T-helper 17 cell (primary cell): Measurements from ENCODE around the gene PSME2. TPM values are rescaled to one million over a fixed set of nuclear protein-coding genes. Genes with fewer than 3 reads are reported as not detected.

ENCODE experiments used
- ATAC-seq: fragments of 150-1000 bp; cut with Tn5 transposase; 2 replicates; pipeline ENCODE4 v1.10.0; 2021; ENCODE audit warnings: mild to moderate bottlenecking, moderate library complexity
- DNase-seq, 3 donors: peaks; one replicate each; pipeline versions ENCODE4 v3.0.0 to v3.0.0-alpha.2; 2020 to 2021
- H3K9me3 ChIP-seq: one replicate; pipeline ENCODE4 v1.7.0; 2013; ENCODE audit warnings: low read length, mild to moderate bottlenecking; ENCODE audit not compliant: control insufficient read depth, poor library complexity, severe bottlenecking
- H3K27ac Mint-ChIP-seq: one replicate; pipeline ENCODE4 v1.8.0; 2022; ENCODE audit warnings: mild to moderate bottlenecking, moderate library complexity, mixed read lengths
- H3K27me3 Mint-ChIP-seq: one replicate; pipeline ENCODE4 v1.8.0; 2022; ENCODE audit warnings: mixed read lengths
- H3K36me3 Mint-ChIP-seq: one replicate; pipeline ENCODE4 v1.8.0; 2022; ENCODE audit warnings: low read depth, mixed read lengths
- H3K4me1 Mint-ChIP-seq: one replicate; pipeline ENCODE4 v1.8.0; 2022; ENCODE audit warnings: mild to moderate bottlenecking, mixed read lengths
- H3K4me3 Mint-ChIP-seq: one replicate; pipeline ENCODE4 v1.8.0; 2022; ENCODE audit warnings: mild to moderate bottlenecking, moderate library complexity, mixed read lengths
- total RNA-seq, 4 donors: library from RNA in 2 of 4; stranded (reverse) in 2 of 4; gene quantifications; one replicate each; pipeline ENCODE4 v1.2.3 and lab custom pipeline; 2022 to 2026

PSME2 gene
- total RNA-seq, 2 donors from 2014 or later, result 134 to 141 TPM

DNA sequence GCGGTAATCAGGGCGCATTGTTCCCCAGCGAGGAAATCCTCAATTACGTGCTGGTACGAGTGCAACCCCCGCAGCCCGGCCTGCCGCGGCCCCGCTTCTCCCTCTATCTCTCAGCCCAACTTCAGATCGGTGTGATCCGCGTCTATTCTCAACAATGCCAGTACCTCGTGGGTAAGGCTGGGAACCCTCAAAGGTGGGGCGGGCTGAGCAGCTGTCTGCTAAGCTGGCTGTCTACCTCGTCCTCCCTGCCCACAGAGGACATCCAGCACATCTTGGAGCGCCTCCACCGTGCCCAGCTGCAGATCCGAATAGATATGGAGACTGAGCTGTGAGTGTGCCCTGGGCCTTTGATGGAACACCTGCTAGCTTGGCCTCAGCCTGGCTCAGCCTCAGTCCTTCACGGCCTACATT, 26.5 kb upstream of the PSME2 start:
- Mint-ChIP-seq H3K36me3 (peaks cover 6% of the 10 kb centered on the region), H3K4me3 (peak overlapping the region; percentile 79), H3K4me1 (peaks cover 20% of the 10 kb centered on the region), H3K27me3 (no peaks in the 10 kb centered on the region), H3K27ac (peak overlapping the region; percentile 65)
- ATAC-seq (no peak), DNase-seq (no peak)
- H3K9me3 ChIP-seq, result no peaks in the 10 kb centered on the region

- peak overlapping the region; percentile 89 for H3K4me3 Mint-ChIP-seq
- H3K36me3 Mint-ChIP-seq, result peaks cover 10% of the 10 kb centered on the region
- no peak for DNase-seq
- no peaks in the 10 kb centered on the region for H3K9me3 ChIP-seq
- H3K27ac Mint-ChIP-seq, result peak overlapping the region; percentile 90
- H3K4me1 Mint-ChIP-seq, result peaks cover 23% of the 10 kb centered on the region
- no peaks in the 10 kb centered on the region for H3K27me3 Mint-ChIP-seq
- no peak for ATAC-seq
Observed at GRCh38 chr14:24172261-24172860, 26.0 kb upstream of the PSME2 start.

GRCh38 chr14:24171422-24172260, 25.2 kb upstream of the PSME2 start, which contains the start of gene REC8:
TSS of gene REC8 (plus strand) at chr14:24172080. CDS start at chr14:24172553, 473 bp downstream.
- ATAC-seq, result peak; percentile 82
- H3K27me3 Mint-ChIP-seq, result no peaks in the 10 kb centered on the region
- H3K4me3 Mint-ChIP-seq, result peak within 1 kb of the TSS; percentile 89
- H3K36me3 Mint-ChIP-seq, result peaks cover 10% of the 10 kb centered on the region
- peak within 1 kb of the TSS; percentile 90 for H3K27ac Mint-ChIP-seq
- no peaks in the 10 kb centered on the region for H3K9me3 ChIP-seq
- DNase-seq, result peak; percentile 33 to 61 (median 48)
- H3K4me1 Mint-ChIP-seq, result peaks cover 25% of the 10 kb centered on the region

DNA sequence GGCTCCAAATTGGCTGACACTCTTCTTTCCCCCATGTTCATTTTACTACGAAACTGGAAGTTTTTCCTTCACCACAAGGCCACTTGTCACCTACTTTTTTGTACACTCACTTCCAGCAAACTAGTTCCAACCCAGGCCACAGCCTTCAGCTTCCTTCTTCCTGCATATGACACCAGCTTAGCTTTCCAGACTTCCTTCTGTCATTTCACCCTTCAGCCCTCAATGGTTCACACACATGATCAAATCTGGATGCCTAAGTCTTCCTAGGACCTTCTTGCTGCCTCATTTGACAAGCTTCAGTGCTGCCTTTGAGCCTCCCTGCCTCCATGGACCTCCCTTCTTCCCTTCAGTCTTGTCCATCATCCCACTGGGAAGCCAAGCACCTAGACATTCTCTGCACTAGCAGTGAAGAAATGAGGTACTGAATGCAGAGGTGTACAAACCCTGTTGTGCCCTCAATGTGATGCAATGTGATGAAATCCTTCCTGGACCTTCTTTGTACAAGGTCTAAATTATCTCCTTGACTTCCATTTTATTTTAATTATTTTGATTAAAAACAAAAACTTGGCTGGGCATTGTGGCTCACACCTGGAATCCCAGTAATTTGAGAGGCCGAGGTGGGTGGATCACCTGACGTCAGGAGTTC, 21.2 kb upstream of the PSME2 start:
- H3K9me3 ChIP-seq, result no peaks in the 10 kb centered on the region
- peaks cover 16% of the 10 kb centered on the region for H3K36me3 Mint-ChIP-seq
- no peak overlapping the region for H3K27ac Mint-ChIP-seq
- no peak overlapping the region for H3K4me3 Mint-ChIP-seq
- ATAC-seq (no peak), DNase-seq (no peak)
- no peaks in the 10 kb centered on the region for H3K27me3 Mint-ChIP-seq
- H3K4me1 Mint-ChIP-seq, result peaks cover 38% of the 10 kb centered on the region

DNA sequence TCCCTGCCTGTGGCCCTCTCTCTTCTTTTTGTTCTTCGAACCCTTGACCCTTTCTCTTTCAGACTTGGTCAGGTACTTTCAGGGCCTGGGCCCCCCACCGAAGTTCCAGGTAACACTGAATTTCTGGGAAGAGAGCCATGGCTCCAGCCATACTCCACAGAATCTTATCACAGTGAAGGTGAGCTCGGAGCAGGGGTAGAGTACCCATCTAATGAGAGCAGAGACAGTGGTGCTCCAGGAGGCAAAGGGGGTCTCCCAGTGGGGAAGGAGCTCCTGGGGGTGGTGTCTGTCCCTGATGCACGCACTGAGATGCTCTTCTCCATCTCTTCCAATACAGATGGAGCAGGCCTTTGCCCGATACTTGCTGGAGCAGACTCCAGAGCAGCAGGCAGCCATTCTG, 19.4 kb upstream of the PSME2 start:
- H3K4me1 Mint-ChIP-seq, result peaks cover 40% of the 10 kb centered on the region
- peaks cover 18% of the 10 kb centered on the region for H3K36me3 Mint-ChIP-seq
- ATAC-seq, result no peak
- no peak overlapping the region for H3K4me3 Mint-ChIP-seq
- H3K27ac Mint-ChIP-seq, result no peak overlapping the region
- no peaks in the 10 kb centered on the region for H3K27me3 Mint-ChIP-seq
- H3K9me3 ChIP-seq, result no peaks in the 10 kb centered on the region
- no peak for DNase-seq

GRCh38 chr14:24164518-24164991, 18.1 kb upstream of the PSME2 start:
- DNase-seq, result no peak
- H3K9me3 ChIP-seq, result no peaks in the 10 kb centered on the region
- ATAC-seq, result no peak
- H3K4me3 Mint-ChIP-seq, result peak overlapping the region; percentile 72
- H3K27ac Mint-ChIP-seq, result peak overlapping the region; percentile 98
- H3K4me1 Mint-ChIP-seq, result peaks cover 43% of the 10 kb centered on the region
- no peaks in the 10 kb centered on the region for H3K27me3 Mint-ChIP-seq
- H3K36me3 Mint-ChIP-seq, result peaks cover 18% of the 10 kb centered on the region

DNA sequence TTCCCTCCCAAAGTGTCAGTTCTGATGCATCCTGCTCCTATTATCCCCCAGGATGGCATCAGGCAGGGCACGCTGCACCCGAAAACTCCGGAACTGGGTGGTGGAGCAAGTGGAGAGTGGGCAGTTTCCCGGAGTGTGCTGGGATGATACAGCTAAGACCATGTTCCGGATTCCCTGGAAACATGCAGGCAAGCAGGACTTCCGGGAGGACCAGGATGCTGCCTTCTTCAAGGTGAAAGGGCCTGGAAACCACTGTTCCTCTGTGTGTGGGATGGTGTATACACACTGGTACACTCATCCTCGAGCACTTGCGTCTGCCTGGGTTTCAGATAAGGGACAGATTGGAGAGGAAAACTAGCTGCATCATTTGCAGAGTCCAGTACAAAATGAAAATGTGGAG, 15.7 kb upstream of the PSME2 start:
- Mint-ChIP-seq H3K4me1 (peaks cover 34% of the 10 kb centered on the region), H3K36me3 (peaks cover 8% of the 10 kb centered on the region), H3K27ac (peak overlapping the region; percentile 98), H3K4me3 (peak overlapping the region; percentile 99), H3K27me3 (no peaks in the 10 kb centered on the region)
- H3K9me3 ChIP-seq, result no peaks in the 10 kb centered on the region
- ATAC-seq (no peak), DNase-seq (no peak)

- Mint-ChIP-seq H3K4me1 (peaks cover 34% of the 10 kb centered on the region), H3K27ac (peak within 1 kb of the TSS; percentile 98), H3K27me3 (no peaks in the 10 kb centered on the region), H3K4me3 (peak within 1 kb of the TSS; percentile 99), H3K36me3 (peaks cover 11% of the 10 kb centered on the region)
- no peaks in the 10 kb centered on the region for H3K9me3 ChIP-seq
- ATAC-seq (peak; percentile 92), DNase-seq (peak; percentile 88 to 98 (median 93))
Observed at GRCh38 chr14:24160850-24161804, 14.7 kb upstream of the PSME2 start, which contains the start of gene IRF9. TSS of gene IRF9 (plus strand) at chr14:24161265. CDS start at chr14:24162145, 880 bp downstream.

DNA sequence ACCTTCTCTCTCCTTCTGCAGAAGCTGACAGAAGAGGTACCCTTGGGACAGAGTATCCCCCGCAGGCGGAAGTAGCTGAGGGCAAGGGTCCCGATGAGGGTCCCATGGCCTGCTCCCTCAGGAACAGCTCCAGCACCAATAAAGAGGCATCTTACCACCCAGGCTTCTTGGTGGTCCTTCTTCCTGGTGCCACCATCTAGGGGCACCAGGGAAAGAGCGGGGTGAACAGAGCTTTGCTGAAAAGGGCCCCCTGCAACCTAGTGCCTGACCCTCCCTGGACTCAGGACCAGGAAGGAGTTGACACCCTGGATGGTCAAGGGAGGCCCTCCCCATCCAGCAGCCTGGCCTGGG, 14.1 kb upstream of the PSME2 start:
- Mint-ChIP-seq H3K27me3 (no peaks in the 10 kb centered on the region), H3K36me3 (peaks cover 12% of the 10 kb centered on the region), H3K4me3 (no peak overlapping the region), H3K27ac (peak overlapping the region; percentile 98), H3K4me1 (peaks cover 34% of the 10 kb centered on the region)
- DNase-seq, result no peak
- no peak for ATAC-seq
- H3K9me3 ChIP-seq, result no peaks in the 10 kb centered on the region

- peaks cover 34% of the 10 kb centered on the region for H3K4me1 Mint-ChIP-seq
- no peaks in the 10 kb centered on the region for H3K27me3 Mint-ChIP-seq
- DNase-seq (no peak), ATAC-seq (no peak)
- H3K27ac Mint-ChIP-seq, result peak overlapping the region; percentile 98
- H3K4me3 Mint-ChIP-seq, result peak overlapping the region; percentile 36
- peaks cover 12% of the 10 kb centered on the region for H3K36me3 Mint-ChIP-seq
- no peaks in the 10 kb centered on the region for H3K9me3 ChIP-seq
Observed at GRCh38 chr14:24159777-24160498, 13.5 kb upstream of the PSME2 start.

DNA sequence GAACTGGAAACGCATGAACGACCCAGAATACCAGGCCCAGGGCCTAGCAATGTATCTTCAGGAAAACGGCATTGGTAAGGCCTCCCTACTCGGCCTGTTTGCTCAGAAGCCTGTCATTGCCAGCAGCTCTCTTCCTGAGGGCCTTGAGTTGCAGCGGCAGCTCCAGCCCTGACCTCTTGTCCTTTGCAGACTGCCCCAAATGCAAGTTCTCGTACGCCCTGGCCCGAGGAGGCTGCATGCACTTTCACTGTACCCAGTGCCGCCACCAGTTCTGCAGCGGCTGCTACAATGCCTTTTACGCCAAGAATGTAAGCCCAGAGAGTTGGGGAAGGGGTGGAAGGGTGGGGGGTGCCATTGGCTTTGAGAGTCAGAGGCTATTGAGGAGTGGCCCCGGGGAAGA, 10.9 kb upstream of the PSME2 start:
- DNase-seq, result no peak
- ATAC-seq, result no peak
- Mint-ChIP-seq H3K36me3 (peaks cover 9% of the 10 kb centered on the region), H3K27ac (peak overlapping the region; percentile 81), H3K4me1 (peaks cover 23% of the 10 kb centered on the region), H3K4me3 (no peak overlapping the region), H3K27me3 (no peaks in the 10 kb centered on the region)
- H3K9me3 ChIP-seq, result no peaks in the 10 kb centered on the region

DNA sequence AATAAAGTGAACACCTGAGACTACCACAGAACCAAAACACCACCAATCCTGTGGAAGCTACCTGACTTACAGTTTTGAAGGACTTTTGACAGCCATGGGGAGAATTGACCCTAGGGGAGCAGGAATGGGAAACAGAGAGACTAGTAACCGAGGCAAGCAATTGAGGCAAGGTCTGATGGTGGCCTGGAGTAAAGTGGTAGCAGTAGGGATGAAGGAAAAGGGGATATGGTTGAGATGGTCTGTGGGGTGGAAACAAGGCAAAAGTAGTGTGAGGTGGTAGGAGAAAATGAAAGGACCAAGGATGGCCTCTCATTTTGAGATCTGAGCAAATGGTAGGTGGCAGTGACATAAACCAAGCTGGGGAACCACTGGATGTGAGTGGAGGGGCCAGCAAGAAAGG, 10.4 kb upstream of the PSME2 start:
- DNase-seq, result no peak
- Mint-ChIP-seq H3K27me3 (no peaks in the 10 kb centered on the region), H3K27ac (peak overlapping the region; percentile 81), H3K4me1 (peaks cover 18% of the 10 kb centered on the region), H3K4me3 (no peak overlapping the region), H3K36me3 (peaks cover 9% of the 10 kb centered on the region)
- ATAC-seq, result no peak
- no peaks in the 10 kb centered on the region for H3K9me3 ChIP-seq
